ENCODE data around the gene SIRPA.

GRCh38 chr20:1905009-1905408, 9.8 kb downstream of the SIRPA start:
- TF ChIP-seq CTCF (optimal IDR thresholded peaks at IDR 0.05 in 1 of 3, IDR thresholded peaks at IDR 0.05 in 1 of 3, conservative IDR thresholded peaks at IDR 0.05 in 1 of 3; ENCODE audit: extremely low read depth in 1 of 3, insufficient read depth in 2 of 3, low read length in 3 of 3): no peak
- TF ChIP-seq EZH2 (IDR thresholded peaks at IDR 0.05; ENCODE audit: low read length): no peak
